Bronchial epithelial cell (primary cell): Measurements from ENCODE around the gene PCP2. TPM values are rescaled to one million over a fixed set of nuclear protein-coding genes. Genes with fewer than 3 reads are reported as not detected.

Source experiments
- DNase-seq: peaks from one replicate; pipeline ENCODE4 v3.0.0-alpha.2; 2010; ENCODE audit warnings: low read depth
- FAIRE-seq: peaks from 2 replicates; lab custom pipeline; 2011; peaks lifted over from hg19 to GRCh38; lab: Jason Lieb, UNC
- H3K27me3 ChIP-seq: 2 replicates; pipeline ENCODE4 v1.5.1; 2011; ENCODE audit warnings: low read length; ENCODE audit not compliant: control insufficient read depth, insufficient read depth
- H3K36me3 ChIP-seq: 2 replicates; pipeline ENCODE4 v1.5.1; 2011; ENCODE audit warnings: low read length; ENCODE audit not compliant: control insufficient read depth, insufficient read depth
- H3K4me3 ChIP-seq: 2 replicates; pipeline ENCODE4 v1.5.1; 2011; ENCODE audit warnings: mild to moderate bottlenecking, low read depth, low read length, control low read depth
- total RNA-seq: library from RNA; depleted of rRNA; stranded (reverse); fragments of >200 nt; gene quantifications from 2 replicates; pipeline ENCODE4 v1.2.1, GENCODE V29; 2014
- TF ChIP-seq, protein P1 (sequence below): IDR thresholded peaks from 2 replicates; pipeline ENCODE4 v1.5.1; 2011; ENCODE audit warnings: mild to moderate bottlenecking, moderate library complexity, low read length, control low read depth, inconsistent platforms; ENCODE audit not compliant: insufficient read depth, severe bottlenecking

The PCP2 gene
- total RNA-seq, 1 donor from 2014 or later = not detected

DNA sequence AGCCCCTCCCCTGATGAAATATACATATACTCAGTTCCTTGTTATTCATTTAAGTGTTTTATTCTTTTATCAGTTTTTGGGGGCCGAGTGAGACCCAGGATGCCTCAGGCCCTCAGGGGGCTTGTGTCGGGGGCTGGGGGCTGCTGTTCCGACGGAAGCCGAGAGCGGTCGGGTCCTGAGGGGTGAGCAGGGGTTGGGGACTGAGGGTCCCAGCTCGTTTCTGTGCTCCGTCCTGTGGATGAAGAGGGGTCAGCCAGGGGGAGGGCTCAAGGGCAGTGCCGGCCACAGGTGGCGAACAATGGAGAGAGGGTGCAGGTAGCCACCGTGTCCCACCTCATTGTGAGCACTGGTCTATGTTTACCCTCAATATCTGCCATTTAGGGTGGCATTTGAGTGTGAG lies 1.9 kb downstream of the PCP2 start:
- Histone ChIP-seq H3K27me3 (no peaks in the 10 kb centered on the region), H3K4me3 (no peak overlapping the region), H3K36me3 (peaks cover 2% of the 10 kb centered on the region)
- no peak for DNase-seq
- FAIRE-seq = no peak
- TF ChIP-seq, protein P1, sequence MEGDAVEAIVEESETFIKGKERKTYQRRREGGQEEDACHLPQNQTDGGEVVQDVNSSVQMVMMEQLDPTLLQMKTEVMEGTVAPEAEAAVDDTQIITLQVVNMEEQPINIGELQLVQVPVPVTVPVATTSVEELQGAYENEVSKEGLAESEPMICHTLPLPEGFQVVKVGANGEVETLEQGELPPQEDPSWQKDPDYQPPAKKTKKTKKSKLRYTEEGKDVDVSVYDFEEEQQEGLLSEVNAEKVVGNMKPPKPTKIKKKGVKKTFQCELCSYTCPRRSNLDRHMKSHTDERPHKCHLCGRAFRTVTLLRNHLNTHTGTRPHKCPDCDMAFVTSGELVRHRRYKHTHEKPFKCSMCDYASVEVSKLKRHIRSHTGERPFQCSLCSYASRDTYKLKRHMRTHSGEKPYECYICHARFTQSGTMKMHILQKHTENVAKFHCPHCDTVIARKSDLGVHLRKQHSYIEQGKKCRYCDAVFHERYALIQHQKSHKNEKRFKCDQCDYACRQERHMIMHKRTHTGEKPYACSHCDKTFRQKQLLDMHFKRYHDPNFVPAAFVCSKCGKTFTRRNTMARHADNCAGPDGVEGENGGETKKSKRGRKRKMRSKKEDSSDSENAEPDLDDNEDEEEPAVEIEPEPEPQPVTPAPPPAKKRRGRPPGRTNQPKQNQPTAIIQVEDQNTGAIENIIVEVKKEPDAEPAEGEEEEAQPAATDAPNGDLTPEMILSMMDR = no peak

DNA sequence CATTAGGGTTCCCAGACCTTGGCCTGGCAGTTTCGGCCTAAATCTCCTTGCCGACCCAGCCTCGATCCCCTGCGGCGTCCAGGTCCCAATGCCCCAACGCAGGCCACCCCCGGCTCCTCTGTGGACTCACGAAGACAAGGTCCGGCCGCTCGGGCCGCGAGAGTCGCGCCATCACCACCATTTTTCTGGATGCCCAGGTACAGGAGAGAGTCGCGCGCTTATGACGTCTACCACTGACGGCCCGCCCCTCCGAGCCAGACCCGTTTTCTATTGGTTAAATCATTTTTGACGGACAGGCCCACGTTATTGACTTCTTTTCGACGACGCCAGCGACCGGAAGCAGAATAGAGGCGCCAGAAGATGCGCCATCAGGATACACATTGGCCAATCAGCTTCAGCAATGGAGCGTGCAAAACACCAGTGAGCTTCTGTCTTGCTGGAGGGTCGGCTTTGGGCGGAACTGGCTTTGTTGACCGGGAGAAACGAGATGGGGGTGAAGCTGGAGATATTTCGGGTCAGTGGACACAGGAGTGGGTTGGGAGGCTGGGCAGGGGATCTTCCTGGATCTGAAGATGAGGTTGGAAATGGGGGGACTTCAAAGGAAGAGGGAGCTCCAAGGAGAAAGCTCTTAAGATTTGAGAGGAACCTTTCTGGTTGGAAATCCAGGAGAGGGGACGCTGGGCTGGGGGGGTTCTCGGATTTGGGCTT lies 4.0 kb downstream of the PCP2 start, which contains the start of the genes PET100 and XAB2:
Gene PET100 (plus strand): TSS at position 447 of the 708 bp plus-strand sequence. CDS start 41 bp downstream, at position 488.
Gene XAB2 (minus strand): TSS at position 199 of the 708 bp plus-strand sequence. CDS start 18 bp downstream, at position 181.
- FAIRE-seq = peak; percentile 99
- peaks cover 13% of the 10 kb centered on the region for H3K36me3 ChIP-seq
- no peaks in the 10 kb centered on the region for H3K27me3 ChIP-seq
- DNase-seq = peak; percentile 96
- TF ChIP-seq, protein P1 = no peak
- H3K4me3 ChIP-seq = peak within 1 kb of the TSS; percentile 69

DNA sequence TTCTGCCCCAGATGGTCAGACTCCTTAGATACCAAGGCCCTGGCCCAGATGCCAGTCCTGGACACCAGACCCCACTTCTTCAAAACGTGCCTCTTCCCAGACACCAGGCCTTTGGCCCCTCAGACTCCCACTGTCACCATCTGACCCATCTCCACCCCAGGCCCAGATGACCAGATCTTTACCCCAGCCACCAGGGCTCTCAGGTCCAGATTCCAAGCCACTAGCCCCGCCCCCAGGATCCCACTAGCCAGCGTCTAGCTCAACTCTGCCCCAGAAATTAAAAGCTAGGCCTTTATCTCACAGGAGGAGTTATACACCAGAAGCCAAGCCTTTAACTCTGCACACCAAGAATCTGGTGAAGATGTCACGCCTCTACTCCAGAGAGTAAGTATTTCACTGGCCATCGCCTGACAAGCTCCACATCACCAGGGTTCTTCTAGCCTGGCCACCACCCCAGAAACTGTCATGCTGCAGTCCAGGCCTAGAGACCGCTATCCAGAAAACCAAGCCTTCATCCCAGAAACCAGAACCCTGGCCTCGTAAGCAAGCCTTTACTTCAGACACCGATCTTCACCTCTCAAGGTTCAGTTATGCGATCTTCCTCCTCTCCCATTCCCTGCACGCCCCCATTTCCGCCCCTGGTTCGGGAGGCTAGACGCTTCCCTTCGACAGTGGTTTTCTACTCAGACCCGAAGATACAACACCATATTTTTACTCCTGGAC lies 4.8 kb downstream of the PCP2 start:
- TF ChIP-seq, protein P1 = no peak
- Histone ChIP-seq H3K36me3 (peaks cover 17% of the 10 kb centered on the region), H3K4me3 (peak overlapping the region; percentile 69), H3K27me3 (no peaks in the 10 kb centered on the region)
- no peak for FAIRE-seq
- no peak for DNase-seq

DNA sequence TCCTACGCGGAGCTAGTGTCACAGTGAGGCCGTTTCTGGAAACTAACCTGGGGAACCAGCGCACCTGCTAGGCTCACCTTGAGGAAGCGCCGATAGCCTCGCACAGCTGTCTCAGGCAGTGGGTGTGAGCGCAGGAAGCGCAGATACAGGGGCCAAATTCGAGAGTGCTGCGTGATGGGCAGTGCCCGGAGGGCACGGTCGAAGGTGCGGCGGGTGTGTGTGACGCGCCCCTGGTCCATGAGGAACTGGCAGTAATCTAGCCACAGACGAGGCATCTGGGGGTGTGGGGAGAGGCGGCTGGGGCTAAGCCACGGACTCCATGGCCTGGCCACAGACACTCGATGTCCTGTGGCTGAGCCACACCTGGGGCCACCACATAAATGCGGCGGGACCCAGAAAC lies 6.4 kb downstream of the PCP2 start:
- Histone ChIP-seq H3K36me3 (peaks cover 28% of the 10 kb centered on the region), H3K27me3 (no peaks in the 10 kb centered on the region), H3K4me3 (no peak overlapping the region)
- FAIRE-seq (no peak), DNase-seq (no peak)
- TF ChIP-seq, protein P1 = no peak

DNA sequence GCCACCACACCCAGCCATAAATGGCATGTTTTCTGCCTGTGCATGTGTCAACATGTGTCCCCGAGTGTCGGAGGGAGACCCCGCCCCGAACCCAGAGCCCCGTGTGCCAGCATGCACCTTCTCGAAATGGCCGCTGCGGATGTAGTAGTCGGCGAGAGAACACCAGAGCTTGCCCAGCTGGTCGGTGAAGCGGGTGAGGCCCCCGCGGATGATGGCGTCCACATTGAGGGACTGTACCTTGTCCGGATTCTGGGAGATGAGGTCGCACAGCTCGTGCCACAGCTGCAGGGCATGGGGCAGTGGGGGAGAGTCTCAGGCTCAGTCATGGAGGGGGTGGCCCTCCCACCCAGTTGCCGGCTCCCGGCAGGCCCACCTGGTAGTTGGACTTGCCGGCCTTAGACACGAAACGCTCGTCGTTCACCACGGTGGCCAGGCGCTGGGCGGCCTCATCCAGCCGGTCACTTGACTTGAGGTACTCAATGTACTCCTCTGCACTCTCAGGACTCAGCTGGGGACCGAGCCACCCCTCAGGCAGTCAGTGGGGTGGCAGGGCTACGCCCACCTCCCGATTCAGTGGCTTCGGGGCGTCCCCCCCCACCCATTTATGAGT lies 7.7 kb downstream of the PCP2 start:
- TF ChIP-seq, protein P1 = no peak
- Histone ChIP-seq H3K27me3 (no peaks in the 10 kb centered on the region), H3K36me3 (peaks cover 37% of the 10 kb centered on the region), H3K4me3 (no peak overlapping the region)
- no peak for DNase-seq
- no peak for FAIRE-seq
